HepG2 (cell line): ENCODE data around the gene NKPD1. TPM values are rescaled to one million over a fixed set of nuclear protein-coding genes. Genes with fewer than 3 reads are reported as not detected.

ENCODE experiments used
- FOXO1 ChIP-seq: sonication (generic); formaldehyde crosslinking; IDR thresholded peaks from 2 replicates; pipeline ENCODE4 v1.4.0; 2020; ENCODE audit warnings: missing genetic modification reagents
- ISX ChIP-seq: sonication (generic); formaldehyde crosslinking; conservative IDR thresholded peaks from 2 replicates; pipeline ENCODE4 v1.5.0; 2020; ENCODE audit warnings: missing genetic modification reagents
- JARID2 ChIP-seq: sonication (generic); formaldehyde crosslinking; IDR thresholded peaks from 2 replicates; pipeline ENCODE4 v1.8.1; 2023; ENCODE audit warnings: missing genetic modification reagents, inconsistent platforms; ENCODE audit not compliant: insufficient replicate concordance
- MED1 ChIP-seq: sonication (generic); formaldehyde crosslinking; IDR thresholded peaks from 2 replicates; pipeline ENCODE4 v1.4.0; 2020; ENCODE audit warnings: missing genetic modification reagents
- NFE2L2 ChIP-seq: fragments of 150-350 bp; IDR thresholded peaks from 2 replicates; pipeline ENCODE4 v1.6.1; 2014; ENCODE audit warnings: low read length
- SYNCRIP ChIP-seq: fragments of 200-400 bp; formaldehyde crosslinking; IDR thresholded peaks from 2 replicates; pipeline ENCODE4 v1.6.1; 2018; ENCODE audit warnings: mild to moderate bottlenecking, low read depth, low read length; ENCODE audit not compliant: insufficient read depth
- ZMAT3 ChIP-seq: sonication (generic); formaldehyde crosslinking; conservative IDR thresholded peaks from 2 replicates; pipeline ENCODE4 v1.7.0; 2021; ENCODE audit warnings: missing genetic modification reagents
- ZNF292 ChIP-seq: sonication (generic); formaldehyde crosslinking; IDR thresholded peaks from 2 replicates; pipeline ENCODE4 v1.8.1; 2022; ENCODE audit warnings: mild to moderate bottlenecking, low read depth, missing genetic modification reagents, borderline replicate concordance
- ZNF546 ChIP-seq: sonication (generic); formaldehyde crosslinking; conservative IDR thresholded peaks from 2 replicates; pipeline ENCODE4 v1.8.1; 2023; ENCODE audit warnings: mild to moderate bottlenecking, missing genetic modification reagents
- ZNF567 ChIP-seq: sonication (generic); formaldehyde crosslinking; IDR thresholded peaks from 2 replicates; pipeline ENCODE4 v1.8.1; 2023; ENCODE audit warnings: mild to moderate bottlenecking, missing genetic modification reagents, borderline replicate concordance
- ZNF878 ChIP-seq: sonication (generic); formaldehyde crosslinking; IDR thresholded peaks from 2 replicates; pipeline ENCODE4 v1.8.1; 2023; ENCODE audit warnings: mild to moderate bottlenecking, missing genetic modification reagents, moderate library complexity
- ZNF879 ChIP-seq: sonication (generic); formaldehyde crosslinking; IDR thresholded peaks from 2 replicates; pipeline ENCODE4 v1.8.1; 2023; ENCODE audit warnings: missing genetic modification reagents
- polyA plus RNA-seq, 8 experiments: library from polyadenylated mRNA; depleted of rRNA in 3 of 8; stranded (reverse) in 7 of 8; unstranded in 1 of 8; fragments of >200 nt; fragmentation: Illumina TruSeq in 4 of 8; extraction: Trizol in 4 of 8; gene quantifications; 2 replicates each; pipeline versions ENCODE4 v1.2.1 to v1.2.3, GENCODE V29; 2011 to 2016; ENCODE audit warnings: low read depth in 4 of 8, missing spikeins in 1 of 8, mixed read lengths in 1 of 8; ENCODE audit not compliant: insufficient read depth in 1 of 8
- total RNA-seq, 5 experiments: library from RNA; depleted of rRNA; stranded (reverse); fragments of >200 nt; fragmentation: Illumina TruSeq; extraction: Trizol; gene quantifications; 2 replicates each; pipeline ENCODE4 v1.2.3, GENCODE V29; 2016; ENCODE audit warnings: low read depth in 1 of 5
- TF ChIP-seq, protein P1 (sequence below), 2 experiments: sonication (generic) in 1 of 2; formaldehyde crosslinking in 1 of 2; IDR thresholded peaks; 2 replicates each; pipeline versions ENCODE4 v1.6.1 to v1.9.0; 2014 to 2022; ENCODE audit warnings: antibody characterized with exemption in 1 of 2, borderline replicate concordance in 1 of 2, inconsistent platforms in 1 of 2, low read depth in 1 of 2, missing genetic modification reagents in 1 of 2
- TF ChIP-seq, protein P2 (sequence below): sonication (generic); formaldehyde crosslinking; IDR thresholded peaks from 2 replicates; pipeline ENCODE4 v1.4.0; 2020; ENCODE audit warnings: missing genetic modification reagents, borderline replicate concordance
- TF ChIP-seq, protein P3 (sequence below): sonication (generic); formaldehyde crosslinking; IDR thresholded peaks from 2 replicates; pipeline ENCODE4 v1.5.0; 2020; ENCODE audit warnings: missing genetic modification reagents, mild to moderate bottlenecking, borderline replicate concordance
- TF ChIP-seq, protein P4 (sequence below): sonication (generic); formaldehyde crosslinking; IDR thresholded peaks from 2 replicates; pipeline ENCODE4 v1.4.0; 2020; ENCODE audit warnings: mild to moderate bottlenecking, missing genetic modification reagents

The NKPD1 gene
- total and polyA plus RNA-seq, 2 of the 13 experiments (the other 11 are each of a cell fraction or from before 2014, with no cell fraction given): 0.03 TPM; not detected in 1

DNA sequence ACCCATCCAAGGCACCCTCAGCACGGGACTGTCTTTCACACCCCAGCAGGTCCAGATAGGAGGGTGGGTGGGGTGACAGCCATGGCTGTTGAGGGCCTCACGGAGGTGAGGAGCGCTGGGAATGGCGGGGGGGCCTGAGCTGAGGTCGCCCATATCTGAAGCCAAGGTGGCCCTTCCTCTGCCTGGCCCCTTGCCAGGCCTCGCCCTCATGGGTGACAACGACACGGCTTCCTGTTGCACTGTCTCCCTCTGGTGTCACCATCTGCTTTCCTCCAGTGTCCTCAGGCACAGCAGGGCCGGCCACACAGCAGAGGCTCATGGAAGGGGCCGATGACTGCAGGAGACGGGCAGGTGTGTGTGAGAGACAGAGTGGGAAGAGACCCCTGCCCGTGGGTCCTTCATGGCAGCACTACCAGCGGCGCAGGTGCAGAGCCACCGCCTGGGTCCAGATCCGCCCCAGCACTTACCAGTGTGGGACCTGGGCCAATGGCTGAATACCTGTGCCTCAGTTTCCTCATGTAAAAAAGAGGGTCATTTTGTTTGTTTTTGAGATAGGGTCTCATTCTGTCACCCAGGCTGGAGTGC, 8.1 kb upstream of the NKPD1 start (continued):
- TF ChIP-seq, protein P1, sequence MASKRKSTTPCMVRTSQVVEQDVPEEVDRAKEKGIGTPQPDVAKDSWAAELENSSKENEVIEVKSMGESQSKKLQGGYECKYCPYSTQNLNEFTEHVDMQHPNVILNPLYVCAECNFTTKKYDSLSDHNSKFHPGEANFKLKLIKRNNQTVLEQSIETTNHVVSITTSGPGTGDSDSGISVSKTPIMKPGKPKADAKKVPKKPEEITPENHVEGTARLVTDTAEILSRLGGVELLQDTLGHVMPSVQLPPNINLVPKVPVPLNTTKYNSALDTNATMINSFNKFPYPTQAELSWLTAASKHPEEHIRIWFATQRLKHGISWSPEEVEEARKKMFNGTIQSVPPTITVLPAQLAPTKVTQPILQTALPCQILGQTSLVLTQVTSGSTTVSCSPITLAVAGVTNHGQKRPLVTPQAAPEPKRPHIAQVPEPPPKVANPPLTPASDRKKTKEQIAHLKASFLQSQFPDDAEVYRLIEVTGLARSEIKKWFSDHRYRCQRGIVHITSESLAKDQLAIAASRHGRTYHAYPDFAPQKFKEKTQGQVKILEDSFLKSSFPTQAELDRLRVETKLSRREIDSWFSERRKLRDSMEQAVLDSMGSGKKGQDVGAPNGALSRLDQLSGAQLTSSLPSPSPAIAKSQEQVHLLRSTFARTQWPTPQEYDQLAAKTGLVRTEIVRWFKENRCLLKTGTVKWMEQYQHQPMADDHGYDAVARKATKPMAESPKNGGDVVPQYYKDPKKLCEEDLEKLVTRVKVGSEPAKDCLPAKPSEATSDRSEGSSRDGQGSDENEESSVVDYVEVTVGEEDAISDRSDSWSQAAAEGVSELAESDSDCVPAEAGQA (IDR thresholded peaks at IDR 0.05; ENCODE audit: low read depth): no peak
- TF ChIP-seq, protein P1 (CRISPR knock-in tag; IDR thresholded peaks at IDR 0.05; ENCODE audit: borderline replicate concordance): no peak
- TF ChIP-seq MED1 (CRISPR knock-in tag): peak; percentile 35; the same call in 1 of the 2 replicates
- no peak for TF ChIP-seq ZNF878 (CRISPR knock-in tag)
- TF ChIP-seq ZNF292 (CRISPR knock-in tag): no peak
- TF ChIP-seq, protein P2, sequence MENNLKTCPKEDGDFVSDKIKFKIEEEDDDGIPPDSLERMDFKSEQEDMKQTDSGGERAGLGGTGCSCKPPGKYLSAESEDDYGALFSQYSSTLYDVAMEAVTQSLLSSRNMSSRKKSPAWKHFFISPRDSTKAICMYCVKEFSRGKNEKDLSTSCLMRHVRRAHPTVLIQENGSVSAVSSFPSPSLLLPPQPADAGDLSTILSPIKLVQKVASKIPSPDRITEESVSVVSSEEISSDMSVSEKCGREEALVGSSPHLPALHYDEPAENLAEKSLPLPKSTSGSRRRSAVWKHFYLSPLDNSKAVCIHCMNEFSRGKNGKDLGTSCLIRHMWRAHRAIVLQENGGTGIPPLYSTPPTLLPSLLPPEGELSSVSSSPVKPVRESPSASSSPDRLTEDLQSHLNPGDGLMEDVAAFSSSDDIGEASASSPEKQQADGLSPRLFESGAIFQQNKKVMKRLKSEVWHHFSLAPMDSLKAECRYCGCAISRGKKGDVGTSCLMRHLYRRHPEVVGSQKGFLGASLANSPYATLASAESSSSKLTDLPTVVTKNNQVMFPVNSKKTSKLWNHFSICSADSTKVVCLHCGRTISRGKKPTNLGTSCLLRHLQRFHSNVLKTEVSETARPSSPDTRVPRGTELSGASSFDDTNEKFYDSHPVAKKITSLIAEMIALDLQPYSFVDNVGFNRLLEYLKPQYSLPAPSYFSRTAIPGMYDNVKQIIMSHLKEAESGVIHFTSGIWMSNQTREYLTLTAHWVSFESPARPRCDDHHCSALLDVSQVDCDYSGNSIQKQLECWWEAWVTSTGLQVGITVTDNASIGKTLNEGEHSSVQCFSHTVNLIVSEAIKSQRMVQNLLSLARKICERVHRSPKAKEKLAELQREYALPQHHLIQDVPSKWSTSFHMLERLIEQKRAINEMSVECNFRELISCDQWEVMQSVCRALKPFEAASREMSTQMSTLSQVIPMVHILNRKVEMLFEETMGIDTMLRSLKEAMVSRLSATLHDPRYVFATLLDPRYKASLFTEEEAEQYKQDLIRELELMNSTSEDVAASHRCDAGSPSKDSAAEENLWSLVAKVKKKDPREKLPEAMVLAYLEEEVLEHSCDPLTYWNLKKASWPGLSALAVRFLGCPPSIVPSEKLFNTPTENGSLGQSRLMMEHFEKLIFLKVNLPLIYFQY (CRISPR knock-in tag): no peak
- no peak for TF ChIP-seq FOXO1
- TF ChIP-seq ZNF567 (CRISPR knock-in tag): no peak
- TF ChIP-seq ZNF879 (CRISPR knock-in tag): no peak
- TF ChIP-seq, protein P3, sequence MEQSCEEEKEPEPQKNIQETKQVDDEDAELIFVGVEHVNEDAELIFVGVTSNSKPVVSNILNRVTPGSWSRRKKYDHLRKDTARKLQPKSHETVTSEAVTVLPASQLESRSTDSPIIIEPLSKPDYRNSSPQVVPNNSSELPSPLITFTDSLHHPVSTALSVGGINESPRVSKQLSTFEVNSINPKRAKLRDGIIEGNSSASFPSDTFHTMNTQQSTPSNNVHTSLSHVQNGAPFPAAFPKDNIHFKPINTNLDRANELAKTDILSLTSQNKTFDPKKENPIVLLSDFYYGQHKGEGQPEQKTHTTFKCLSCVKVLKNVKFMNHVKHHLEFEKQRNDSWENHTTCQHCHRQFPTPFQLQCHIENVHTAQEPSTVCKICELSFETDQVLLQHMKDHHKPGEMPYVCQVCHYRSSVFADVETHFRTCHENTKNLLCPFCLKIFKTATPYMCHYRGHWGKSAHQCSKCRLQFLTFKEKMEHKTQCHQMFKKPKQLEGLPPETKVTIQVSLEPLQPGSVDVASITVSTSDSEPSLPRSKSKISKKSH: no peak
- no peak for TF ChIP-seq SYNCRIP
- TF ChIP-seq ISX (CRISPR knock-in tag): no peak
- TF ChIP-seq NFE2L2: no peak
- TF ChIP-seq ZMAT3 (CRISPR knock-in tag): no peak
- TF ChIP-seq, protein P4, sequence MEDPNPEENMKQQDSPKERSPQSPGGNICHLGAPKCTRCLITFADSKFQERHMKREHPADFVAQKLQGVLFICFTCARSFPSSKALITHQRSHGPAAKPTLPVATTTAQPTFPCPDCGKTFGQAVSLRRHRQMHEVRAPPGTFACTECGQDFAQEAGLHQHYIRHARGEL: peak; percentile 87
- TF ChIP-seq ZNF546 (CRISPR knock-in tag): 0 out of 2 replicates have a peak, but pooled peaks have one; percentile 47
- no peak for TF ChIP-seq JARID2 (CRISPR knock-in tag)
